Cardiac fibroblast (primary cell): Measurements from ENCODE around the gene IMMT.
"Not testable (repeated sequence)": the region's sequence is repeated elsewhere in the genome, so short reads cannot be mapped to it uniquely, and the experiment has no call there.

ENCODE experiments used
- DNase-seq, 2 donors: peaks; one replicate each; pipeline versions ENCODE4 v3.0.0 to v3.0.0-alpha.2; 2010; ENCODE audit warnings: low read depth in 2 of 2
- H3K4me3 ChIP-seq, 2 donors: replicated peaks in 1 of 2; 1 replicate in 1 of 2; 2 replicates in 1 of 2; pipeline ENCODE4 v1.5.1; 2011; ENCODE audit warnings: low read depth in 2 of 2, low read length in 2 of 2, mild to moderate bottlenecking in 2 of 2, moderate library complexity in 1 of 2
- TF ChIP-seq, protein P1 (sequence below): IDR thresholded peaks from one replicate; pipeline ENCODE4 v1.5.1; 2011; ENCODE audit warnings: low read depth, mild to moderate bottlenecking, low read length, inconsistent platforms

Gene IMMT

DNA sequence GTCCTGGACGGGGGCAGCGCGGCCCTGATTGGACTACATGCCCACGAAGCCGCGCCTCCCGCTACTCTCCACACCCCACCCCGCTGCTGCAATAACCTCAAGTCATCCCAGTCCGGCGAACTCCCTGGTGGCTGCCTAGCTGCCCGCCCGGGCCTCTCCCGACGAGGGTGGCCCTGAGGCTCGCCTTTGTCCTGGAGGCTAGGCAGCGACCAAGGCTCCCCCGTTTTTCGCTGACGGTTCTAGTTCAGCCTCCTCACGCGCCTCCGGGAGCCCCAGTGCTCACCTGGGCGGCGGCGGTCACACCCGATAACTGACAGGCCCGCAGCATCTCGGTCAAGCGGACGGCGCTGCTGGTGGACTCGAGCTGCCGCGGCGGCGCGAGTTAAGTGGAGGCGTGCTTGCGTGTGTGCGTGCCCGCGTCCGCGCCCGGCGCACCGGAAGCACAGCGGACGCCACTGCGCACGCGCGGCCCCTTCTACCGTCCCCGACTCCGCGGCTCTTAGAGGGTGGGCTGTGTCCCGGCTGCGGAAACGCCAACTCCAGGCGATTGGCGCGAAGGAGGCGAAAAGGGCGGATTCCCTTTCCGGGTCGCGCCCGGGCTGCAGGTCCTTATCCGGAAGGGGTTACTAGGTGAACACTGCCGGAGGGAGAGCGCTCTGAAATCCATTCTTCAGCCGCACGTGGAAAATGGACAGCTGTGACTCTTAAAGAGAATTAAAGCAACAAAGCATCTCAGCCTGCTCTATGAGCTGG, at the start of gene IMMT:
Gene IMMT (minus strand): TSS at position 408 of the 753 bp plus-strand sequence. CDS start 80 bp downstream, at position 328.
- H3K4me3 ChIP-seq = peak within 1 kb of the TSS; percentile 94 to 100
- TF ChIP-seq, protein P1, sequence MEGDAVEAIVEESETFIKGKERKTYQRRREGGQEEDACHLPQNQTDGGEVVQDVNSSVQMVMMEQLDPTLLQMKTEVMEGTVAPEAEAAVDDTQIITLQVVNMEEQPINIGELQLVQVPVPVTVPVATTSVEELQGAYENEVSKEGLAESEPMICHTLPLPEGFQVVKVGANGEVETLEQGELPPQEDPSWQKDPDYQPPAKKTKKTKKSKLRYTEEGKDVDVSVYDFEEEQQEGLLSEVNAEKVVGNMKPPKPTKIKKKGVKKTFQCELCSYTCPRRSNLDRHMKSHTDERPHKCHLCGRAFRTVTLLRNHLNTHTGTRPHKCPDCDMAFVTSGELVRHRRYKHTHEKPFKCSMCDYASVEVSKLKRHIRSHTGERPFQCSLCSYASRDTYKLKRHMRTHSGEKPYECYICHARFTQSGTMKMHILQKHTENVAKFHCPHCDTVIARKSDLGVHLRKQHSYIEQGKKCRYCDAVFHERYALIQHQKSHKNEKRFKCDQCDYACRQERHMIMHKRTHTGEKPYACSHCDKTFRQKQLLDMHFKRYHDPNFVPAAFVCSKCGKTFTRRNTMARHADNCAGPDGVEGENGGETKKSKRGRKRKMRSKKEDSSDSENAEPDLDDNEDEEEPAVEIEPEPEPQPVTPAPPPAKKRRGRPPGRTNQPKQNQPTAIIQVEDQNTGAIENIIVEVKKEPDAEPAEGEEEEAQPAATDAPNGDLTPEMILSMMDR = no peak
- peak; percentile 97 to 98 for DNase-seq

DNA sequence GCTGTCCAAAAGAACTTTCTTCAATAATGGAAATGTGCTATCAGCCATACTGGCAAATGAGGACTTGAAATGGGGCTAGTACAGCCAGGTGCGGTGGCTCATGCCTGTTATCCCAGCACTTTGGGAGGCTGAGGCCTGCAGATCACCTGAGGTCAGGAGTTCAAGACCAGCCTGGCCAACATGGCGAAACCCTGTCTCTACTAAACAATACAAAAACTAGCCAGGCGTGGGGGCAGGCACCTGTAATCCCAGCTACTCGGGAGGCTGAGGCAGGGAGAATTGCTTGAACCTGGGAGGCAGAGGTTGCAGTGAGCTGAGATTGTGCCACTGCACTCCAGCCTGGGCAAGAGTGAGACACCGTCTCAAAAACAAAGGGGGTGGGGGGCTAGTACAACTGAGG, 49.5 kb upstream of the IMMT start:
- not testable (repeated sequence) for DNase-seq, H3K4me3 ChIP-seq

DNA sequence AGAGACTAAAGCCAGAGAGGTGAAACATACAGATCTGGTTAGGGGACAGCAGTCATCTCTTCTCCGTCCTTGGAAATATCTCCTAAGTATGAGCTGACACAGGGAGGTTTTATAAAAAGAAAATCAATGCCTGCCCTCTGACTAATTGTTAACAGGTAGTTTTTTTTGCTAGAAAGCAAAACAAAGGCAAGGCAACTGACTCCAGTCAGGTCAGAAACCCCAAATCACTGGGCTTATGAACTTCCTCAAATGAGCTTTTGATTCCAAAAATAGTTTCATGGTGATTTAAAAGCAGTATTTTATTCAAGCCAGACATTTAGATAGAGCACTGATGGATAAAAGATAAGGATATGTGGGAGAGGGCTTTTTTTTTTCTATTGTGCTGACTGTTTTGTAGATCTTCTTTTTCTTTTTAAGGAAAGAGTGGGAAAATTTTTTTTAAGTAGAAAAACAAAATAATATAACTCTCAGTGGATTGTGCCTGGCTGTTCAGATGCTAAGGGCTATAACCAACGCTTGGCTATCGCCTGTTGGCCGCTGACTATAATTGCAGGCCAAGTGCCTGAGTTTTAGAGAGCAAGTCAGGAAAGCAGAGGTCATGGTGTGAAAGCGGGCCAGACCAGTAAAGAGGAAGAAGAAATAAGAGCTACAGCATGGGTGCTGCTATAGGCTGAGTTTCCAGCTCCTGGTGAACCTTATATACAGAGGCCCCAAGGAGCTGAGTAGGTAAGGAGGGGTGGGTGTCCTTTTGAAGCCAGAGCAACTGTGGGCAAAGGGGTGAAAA, 48.9 kb upstream of the IMMT start:
- TF ChIP-seq, protein P1 = no peak
- H3K4me3 ChIP-seq = no peak overlapping the region
- no peak for DNase-seq

DNA sequence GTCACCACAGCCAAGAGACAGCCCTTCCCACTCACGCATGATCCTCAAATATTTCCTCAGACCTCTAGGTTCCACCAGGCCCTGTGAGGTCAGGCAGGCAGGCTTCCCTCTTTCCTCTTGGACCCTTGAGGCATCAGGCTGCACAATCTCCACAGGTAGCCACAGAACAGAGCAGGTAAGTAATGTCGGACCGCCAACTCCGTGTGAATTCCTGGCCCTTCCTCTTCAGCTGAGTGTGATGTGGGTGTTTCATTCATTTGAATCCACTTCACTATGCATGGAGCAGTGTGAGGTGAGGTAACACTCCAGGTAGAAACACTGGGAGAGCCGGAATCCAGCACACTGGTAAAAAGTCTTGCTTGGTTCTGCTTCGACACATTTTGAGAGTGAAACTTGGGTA, 48.0 kb upstream of the IMMT start:
- TF ChIP-seq, protein P1 = no peak
- DNase-seq = no peak
- no peak overlapping the region for H3K4me3 ChIP-seq

DNA sequence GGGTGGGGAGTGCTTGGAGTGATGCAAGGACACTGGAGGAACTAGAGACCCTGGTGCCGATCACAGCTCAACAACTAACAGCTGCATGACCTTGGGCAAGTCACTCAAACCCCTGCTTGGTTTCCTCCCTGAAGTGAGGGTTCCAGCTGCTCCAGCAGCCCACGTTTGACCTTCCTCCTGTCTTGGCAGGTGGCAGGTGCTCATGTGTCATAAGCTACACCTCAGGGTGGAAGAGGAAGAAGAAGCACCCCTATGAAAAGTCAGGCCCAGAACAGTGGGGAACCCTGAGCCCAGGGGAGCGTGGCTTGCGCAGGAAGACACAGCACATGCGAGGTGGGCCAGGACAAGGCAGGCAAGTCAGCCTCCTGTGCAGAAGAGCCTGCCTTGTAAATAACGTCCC, 46.3 kb upstream of the IMMT start:
- DNase-seq = no peak
- no peak overlapping the region for H3K4me3 ChIP-seq
- TF ChIP-seq, protein P1 = no peak

DNA sequence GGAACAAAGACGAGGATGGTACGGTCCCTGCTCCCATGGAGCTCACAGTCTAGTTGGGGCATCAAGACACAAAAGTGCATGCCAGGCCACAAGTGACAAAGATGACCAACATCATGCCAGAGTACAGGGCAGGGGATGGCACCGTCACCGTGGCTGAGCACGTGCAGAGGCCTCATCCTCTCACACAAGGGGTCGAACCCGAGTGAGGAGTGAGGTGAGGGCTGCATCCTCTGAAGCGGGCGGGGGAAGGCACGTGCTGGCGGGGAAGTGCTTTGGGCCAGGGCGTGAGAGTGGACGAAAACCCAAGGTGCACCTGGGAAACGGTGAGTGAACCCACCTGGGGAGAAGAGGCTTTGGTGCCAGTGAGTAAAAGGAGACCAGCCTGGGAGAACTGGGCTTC, 45.0 kb upstream of the IMMT start:
- TF ChIP-seq, protein P1 = no peak
- no peak overlapping the region for H3K4me3 ChIP-seq
- no peak for DNase-seq

DNA sequence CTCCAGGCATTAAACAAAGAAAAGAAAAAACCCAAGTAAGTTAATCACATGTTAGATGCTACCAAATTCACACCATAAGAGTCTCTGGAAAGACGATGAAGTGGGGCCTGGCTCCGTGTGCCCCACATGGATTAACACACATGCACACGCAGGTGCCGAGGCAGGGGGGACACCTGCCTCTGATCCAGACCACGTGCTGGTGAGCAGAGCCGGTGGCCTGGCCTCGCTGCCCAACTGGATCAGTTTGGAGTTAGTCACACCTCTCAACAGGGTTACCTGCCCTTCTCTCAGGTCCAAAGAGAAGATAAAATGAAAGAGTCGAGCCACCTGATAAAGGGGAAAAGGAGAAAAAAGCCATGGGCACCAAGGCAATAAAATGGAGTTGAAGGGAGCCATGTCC, 44.5 kb upstream of the IMMT start:
- TF ChIP-seq, protein P1 = no peak
- H3K4me3 ChIP-seq = no peak overlapping the region
- no peak for DNase-seq
